Spleen (tissue), 11 donors: ENCODE measurements around the gene LCORL. TPM values are rescaled to one million over a fixed set of nuclear protein-coding genes. Genes with fewer than 3 reads are reported as not detected.

ENCODE experiments used
- DNase-seq: peaks from one replicate; pipeline ENCODE4 v3.0.0-alpha.2; 2020
- H3K27ac ChIP-seq, 8 donors: fragments of 200-600 bp; sonication (generic) in 7 of 8; 1 replicate in 4 of 8; 2 replicates in 4 of 8; pipeline versions ENCODE4 v1.5.0 to v1.8.0; 2016 to 2021; ENCODE audit warnings: inconsistent platforms in 4 of 8, mild to moderate bottlenecking in 4 of 8, moderate library complexity in 1 of 8
- H3K27me3 ChIP-seq, 7 donors: fragments of 200-600 bp; sonication (generic) in 6 of 7; replicated peaks in 1 of 7; 1 replicate in 4 of 7; 2 replicates in 3 of 7; pipeline versions ENCODE4 v1.5.0 to v1.8.0; 2016 to 2021; ENCODE audit warnings: inconsistent platforms in 3 of 7, mild to moderate bottlenecking in 1 of 7
- H3K36me3 ChIP-seq, 6 donors: fragments of 200-600 bp; sonication (generic) in 5 of 6; 1 replicate in 4 of 6; 2 replicates in 2 of 6; pipeline versions ENCODE4 v1.5.0 to v1.8.0; 2016 to 2021; ENCODE audit warnings: inconsistent platforms in 2 of 6
- H3K4me1 ChIP-seq, 6 donors: fragments of 200-600 bp; sonication (generic) in 5 of 6; 1 replicate in 3 of 6; 2 replicates in 3 of 6; pipeline versions ENCODE4 v1.5.0 to v1.8.0; 2016 to 2021; ENCODE audit warnings: inconsistent platforms in 3 of 6
- H3K4me3 ChIP-seq, 8 donors: fragments of 200-600 bp; sonication (generic) in 7 of 8; 1 replicate in 4 of 8; 2 replicates in 4 of 8; pipeline versions ENCODE4 v1.5.0 to v1.8.0; 2016 to 2021; ENCODE audit warnings: inconsistent platforms in 4 of 8, mild to moderate bottlenecking in 4 of 8, moderate library complexity in 2 of 8
- H3K9me3 ChIP-seq, 8 donors: fragments of 200-600 bp; sonication (generic) in 7 of 8; 1 replicate in 4 of 8; 2 replicates in 4 of 8; pipeline versions ENCODE4 v1.5.0 to v1.8.0; 2016 to 2021; ENCODE audit warnings: inconsistent platforms in 4 of 8
- POLR2A ChIP-seq, 3 donors: fragments of 450-650 bp; IDR thresholded peaks; one replicate each; pipeline ENCODE4 v1.5.1; 2017; ENCODE audit warnings: antibody characterized with exemption in 3 of 3, mild to moderate bottlenecking in 1 of 3
- POLR2AphosphoS5 ChIP-seq, 3 donors: sonication (generic); formaldehyde crosslinking; IDR thresholded peaks; one replicate each; pipeline ENCODE4 v1.5.1; 2017; ENCODE audit warnings: antibody characterized with exemption in 3 of 3
- WGBS, 5 donors: extraction: QIAGEN DNeasy Blood & Tissue Kit in 3 of 5; methylation state at CpG; one replicate each; pipeline versions ENCODE4 v1.1.5 to v1.1.7; 2013 to 2018; 5-methylcytosine and 5-hydroxymethylcytosine counted together
- intact Hi-C: fragments of 100-400 bp; cut with DNase I; formaldehyde crosslinking; loops from one replicate; pipeline ENCODE4 v1.15.0; 2023; ENCODE audit warnings: low total_unique reads
- polyA plus RNA-seq, 3 donors: library from polyadenylated mRNA; stranded (reverse); fragments of 200-250 nt; gene quantifications; one replicate each; pipeline ENCODE4 v1.2.1, GENCODE V29; 2013
- total RNA-seq, 7 donors: library from RNA; depleted of rRNA in 3 of 7; stranded (reverse); fragments of >200 nt in 3 of 7; fragmentation: NEBNext Ultra II Directional in 4 of 7; extraction: Animal tissue kit (Norgen Biotek cat#: 25700) in 4 of 7; gene quantifications; one replicate each; pipeline versions ENCODE4 v1.1.0 to v1.2.1, GENCODE V29; 2016 to 2021
- TF ChIP-seq, protein P1 (sequence below), 11 experiments: fragments of 200-600 bp in 7 of 11; fragments of 450-650 bp in 4 of 11; sonication (generic) in 4 of 11; IDR thresholded peaks in 8 of 11; conservative IDR thresholded peaks in 3 of 11; 1 replicate in 7 of 11; 2 replicates in 4 of 11; pipeline versions ENCODE4 v1.4.0 to v1.8.0; 2016 to 2021; ENCODE audit warnings: antibody characterized with exemption in 11 of 11, inconsistent platforms in 4 of 11, mild to moderate bottlenecking in 1 of 11
- donor health status: healthy with polysubstance abuse.
- donor health status: DM: no; HTN: no; CAD: no; lungs with moderate emphysema.
- donor health status: DM: no; HTN: no; CAD: no.
- donor health status: Bipolar disorder and iron deficiency.
- donor health status: healthy.
- donor health status: DM: no; HTN: no; CAD: no.
- donor health status: DM: yes; HTN: yes; CAD: no.

The LCORL gene
- total and polyA plus RNA-seq, 10 donors = 1.8 to 48.7 (median 22.6) TPM

DNA sequence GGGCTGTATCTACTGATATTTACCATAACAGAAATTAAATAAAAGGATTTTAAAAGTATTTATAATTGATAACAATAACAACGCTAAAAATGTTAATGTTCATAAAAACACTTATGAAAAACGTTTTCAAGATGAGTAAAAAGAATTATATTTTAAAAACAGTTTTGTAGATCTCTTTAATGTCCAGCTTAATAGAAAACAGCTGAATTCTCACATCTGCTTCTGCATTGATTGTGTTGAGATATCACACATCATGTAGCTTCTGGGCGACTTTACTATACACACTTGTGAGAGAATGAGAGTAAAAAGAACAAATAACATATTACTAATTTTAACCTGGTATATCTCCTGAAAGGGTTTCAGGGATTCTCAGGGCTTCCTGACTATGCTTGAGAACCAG is 127.1 kb downstream of the LCORL start:
- no peaks in the 10 kb centered on the region for H3K9me3 ChIP-seq
- WGBS, 5 donors = 84 to 93% (median 91%) methylated on average over 3 of the region's 3 CpGs
- intact Hi-C loops = no loop called here
- H3K27me3 ChIP-seq = no peaks in the 10 kb centered on the region
- H3K36me3 ChIP-seq = peaks cover 0 to 11% (median 0%) of the 10 kb centered on the region in 6 donors
- TF ChIP-seq, protein P1, sequence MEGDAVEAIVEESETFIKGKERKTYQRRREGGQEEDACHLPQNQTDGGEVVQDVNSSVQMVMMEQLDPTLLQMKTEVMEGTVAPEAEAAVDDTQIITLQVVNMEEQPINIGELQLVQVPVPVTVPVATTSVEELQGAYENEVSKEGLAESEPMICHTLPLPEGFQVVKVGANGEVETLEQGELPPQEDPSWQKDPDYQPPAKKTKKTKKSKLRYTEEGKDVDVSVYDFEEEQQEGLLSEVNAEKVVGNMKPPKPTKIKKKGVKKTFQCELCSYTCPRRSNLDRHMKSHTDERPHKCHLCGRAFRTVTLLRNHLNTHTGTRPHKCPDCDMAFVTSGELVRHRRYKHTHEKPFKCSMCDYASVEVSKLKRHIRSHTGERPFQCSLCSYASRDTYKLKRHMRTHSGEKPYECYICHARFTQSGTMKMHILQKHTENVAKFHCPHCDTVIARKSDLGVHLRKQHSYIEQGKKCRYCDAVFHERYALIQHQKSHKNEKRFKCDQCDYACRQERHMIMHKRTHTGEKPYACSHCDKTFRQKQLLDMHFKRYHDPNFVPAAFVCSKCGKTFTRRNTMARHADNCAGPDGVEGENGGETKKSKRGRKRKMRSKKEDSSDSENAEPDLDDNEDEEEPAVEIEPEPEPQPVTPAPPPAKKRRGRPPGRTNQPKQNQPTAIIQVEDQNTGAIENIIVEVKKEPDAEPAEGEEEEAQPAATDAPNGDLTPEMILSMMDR (IDR thresholded peaks at IDR 0.05 in 8 of 11, conservative IDR thresholded peaks at IDR 0.05 in 3 of 11) = no peak
- TF ChIP-seq POLR2A (IDR thresholded peaks at IDR 0.05) (no peak), POLR2AphosphoS5 (IDR thresholded peaks at IDR 0.05) (no peak)
- H3K4me1 ChIP-seq = no peaks in the 10 kb centered on the region
- no peak overlapping the region for H3K27ac ChIP-seq
- no peak overlapping the region for H3K4me3 ChIP-seq
- no peak for DNase-seq

DNA sequence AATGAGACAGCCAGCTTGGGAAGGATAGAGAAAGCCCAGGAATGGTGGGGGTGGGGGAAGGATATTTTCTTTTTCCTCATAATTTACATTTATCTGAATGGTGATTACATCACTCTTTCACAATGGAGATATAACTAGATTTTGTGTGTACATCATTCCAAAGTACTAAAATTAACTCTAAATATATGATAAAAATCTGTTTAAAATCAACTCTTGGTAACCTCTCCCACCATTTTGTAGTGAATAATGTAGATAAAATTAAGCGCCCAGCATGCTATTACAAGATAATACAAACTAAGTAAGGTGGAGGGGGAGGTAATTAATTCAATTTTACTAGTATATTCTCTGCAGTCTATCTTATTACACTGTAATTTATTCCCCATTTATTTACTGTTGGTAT is 131.9 kb downstream of the LCORL start:
- intact Hi-C loops = no loop called here
- TF ChIP-seq, protein P1 (IDR thresholded peaks at IDR 0.05 in 8 of 11, conservative IDR thresholded peaks at IDR 0.05 in 3 of 11) = no peak
- TF ChIP-seq POLR2A (IDR thresholded peaks at IDR 0.05) (no peak), POLR2AphosphoS5 (IDR thresholded peaks at IDR 0.05) (no peak)
- no peaks in the 10 kb centered on the region for H3K4me1 ChIP-seq
- no peak overlapping the region for H3K27ac ChIP-seq
- no peak overlapping the region for H3K4me3 ChIP-seq
- no peak for DNase-seq
- H3K9me3 ChIP-seq = no peaks in the 10 kb centered on the region
- H3K36me3 ChIP-seq = peaks cover 0 to 15% (median under 1%) of the 10 kb centered on the region in 6 donors
- WGBS, 5 donors = 91 to 100% (median 95%) methylated on average over 1 of the region's 1 CpG
- H3K27me3 ChIP-seq = no peaks in the 10 kb centered on the region

DNA sequence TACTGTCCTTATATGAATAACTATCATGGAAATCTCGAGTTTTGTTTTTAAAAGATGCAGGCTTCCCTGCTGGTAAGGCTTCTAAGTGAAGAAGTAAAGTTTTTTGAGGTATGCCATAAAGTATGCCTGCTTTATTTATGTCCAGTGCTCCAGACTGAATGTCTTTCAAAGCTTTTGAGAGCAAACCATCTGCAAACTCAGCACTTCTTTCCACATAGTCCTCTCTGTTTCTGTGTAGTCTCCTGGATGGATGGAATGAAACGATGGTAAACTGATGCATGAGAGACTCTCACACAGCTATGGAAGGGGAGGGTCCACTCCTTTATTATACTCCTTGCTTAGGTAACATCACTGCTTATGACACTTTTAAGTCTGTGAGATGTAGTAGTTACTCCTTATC is 137.0 kb downstream of the LCORL start:
- WGBS, 5 donors = 93 to 98% (median 95%) methylated on average over 2 of the region's 2 CpGs
- Histone ChIP-seq H3K27ac (no peak overlapping the region), H3K27me3 (no peaks in the 10 kb centered on the region), H3K36me3 (peaks cover 0 to 27% (median 3%) of the 10 kb centered on the region in 6 donors), H3K9me3 (no peaks in the 10 kb centered on the region), H3K4me1 (no peaks in the 10 kb centered on the region), H3K4me3 (no peak overlapping the region)
- TF ChIP-seq POLR2A (IDR thresholded peaks at IDR 0.05) = no peak
- no peak for TF ChIP-seq POLR2AphosphoS5 (IDR thresholded peaks at IDR 0.05)
- TF ChIP-seq, protein P1 (IDR thresholded peaks at IDR 0.05 in 8 of 11, conservative IDR thresholded peaks at IDR 0.05 in 3 of 11) = no peak
- intact Hi-C loops = no loop called here
- no peak for DNase-seq

DNA sequence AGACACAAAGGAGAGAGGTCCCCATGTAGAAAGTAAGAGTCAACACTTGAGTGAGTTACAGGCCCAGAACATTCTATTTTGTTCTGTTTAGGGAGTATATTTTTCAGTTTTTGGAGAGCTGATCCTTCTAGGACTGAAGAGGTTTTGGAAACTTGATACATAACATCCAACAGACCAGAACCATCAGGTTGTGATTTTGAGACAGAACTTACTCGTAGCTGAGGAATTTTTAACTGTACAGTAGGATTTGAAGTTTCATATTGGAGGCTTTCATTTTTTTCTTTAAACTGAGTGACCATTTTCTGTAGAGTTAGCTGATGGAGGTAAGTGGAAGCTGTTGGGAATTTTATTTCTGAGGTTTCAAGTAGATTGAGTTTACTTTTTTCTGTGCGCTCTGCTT is 137.5 kb downstream of the LCORL start:
- Histone ChIP-seq H3K27me3 (no peaks in the 10 kb centered on the region), H3K9me3 (no peaks in the 10 kb centered on the region), H3K27ac (no peak overlapping the region), H3K4me1 (no peaks in the 10 kb centered on the region), H3K4me3 (no peak overlapping the region), H3K36me3 (peaks cover 0 to 27% (median 3%) of the 10 kb centered on the region in 6 donors)
- TF ChIP-seq POLR2AphosphoS5 (IDR thresholded peaks at IDR 0.05) (no peak), POLR2A (IDR thresholded peaks at IDR 0.05) (no peak)
- TF ChIP-seq, protein P1 (IDR thresholded peaks at IDR 0.05 in 8 of 11, conservative IDR thresholded peaks at IDR 0.05 in 3 of 11) = no peak
- WGBS, 5 donors = 92 to 97% (median 95%) methylated on average over 2 of the region's 2 CpGs
- DNase-seq = no peak
- intact Hi-C loops = no loop called here
